ENCODE data around the gene UGT1A5. TPM values are rescaled to one million over a fixed set of nuclear protein-coding genes. Genes with fewer than 3 reads are reported as not detected.

The UGT1A5 gene
- total and polyA plus RNA-seq, 2 experiments from 2014 or later = not detected

- no peak overlapping the region for H3K4me3 Mint-ChIP-seq
- DNase-seq (ENCODE audit: low spot score) (no peak), ATAC-seq (no peak)
- Histone ChIP-seq H3K4me3 (no peak overlapping the region), H3K4me1 (ENCODE audit: insufficient read depth) (no peaks in the 10 kb centered on the region), H3K9me2 (ENCODE audit: insufficient read depth) (no peaks in the 10 kb centered on the region; the same call in none of the 2 replicates), H3K79me2 (replicated peaks; ENCODE audit: insufficient read depth) (no peaks in the 10 kb centered on the region), H4K20me1 (replicated peaks; ENCODE audit: insufficient read depth) (no peaks in the 10 kb centered on the region), H3F3A (replicated peaks; ENCODE audit: low read depth) (no peaks in the 10 kb centered on the region), H3K27me3 (ENCODE audit: insufficient read depth) (no peaks in the 10 kb centered on the region), H3K4me2 (no peak overlapping the region), H3K36me3 (ENCODE audit: insufficient read depth) (no peaks in the 10 kb centered on the region), H2AFZ (no peak overlapping the region), H3K27ac (ENCODE audit: low read depth) (no peak overlapping the region)
- TF ChIP-seq ZNF462 (CRISPR knock-in tag; IDR thresholded peaks at IDR 0.05) (no peak), REST (IDR thresholded peaks at IDR 0.05; ENCODE audit: unreplicated experiment) (no peak), EZH2 (IDR thresholded peaks at IDR 0.05; ENCODE audit: low read depth, unreplicated experiment) (no peak), STAT1 (IDR thresholded peaks at IDR 0.05; ENCODE audit: unreplicated experiment) (no peak), JUNB (IDR thresholded peaks at IDR 0.05; ENCODE audit: unreplicated experiment) (no peak)
- no peaks in the 10 kb centered on the region for H3K36me3 Mint-ChIP-seq (ENCODE audit: low read depth)
- H3K4me1 Mint-ChIP-seq = no peaks in the 10 kb centered on the region
- peaks cover 2% of the 10 kb centered on the region for H3K27me3 Mint-ChIP-seq (ENCODE audit: insufficient read depth, low read depth, poor library complexity)
- no peak overlapping the region for H3K27ac Mint-ChIP-seq
- H3K9me3 Mint-ChIP-seq = peaks cover 5% of the 10 kb centered on the region; the same call in 2 of the 3 replicates
These were observed 95.5 kb downstream of the UGT1A5 start for GRCh38 chr2:233807966-233808935.

Data from GM23338 (cell line).